HG03135 (cell line): Measurements from ENCODE around the gene PRAC1.
A peak's percentile ranks its signal among the peaks of the same experiment; 100 is the strongest.

Experiments used
- ATAC-seq: cut with Tn5 transposase; IDR thresholded peaks from one replicate; pipeline ENCODE4 v1.9.1; 2021; ENCODE audit warnings: mild to moderate bottlenecking, moderate library complexity; ENCODE audit not compliant: unreplicated experiment

Gene PRAC1

GRCh38 chr17:48715496-48716399 is 6.6 kb downstream of the PRAC1 start:
- ATAC-seq: no peak

DNA sequence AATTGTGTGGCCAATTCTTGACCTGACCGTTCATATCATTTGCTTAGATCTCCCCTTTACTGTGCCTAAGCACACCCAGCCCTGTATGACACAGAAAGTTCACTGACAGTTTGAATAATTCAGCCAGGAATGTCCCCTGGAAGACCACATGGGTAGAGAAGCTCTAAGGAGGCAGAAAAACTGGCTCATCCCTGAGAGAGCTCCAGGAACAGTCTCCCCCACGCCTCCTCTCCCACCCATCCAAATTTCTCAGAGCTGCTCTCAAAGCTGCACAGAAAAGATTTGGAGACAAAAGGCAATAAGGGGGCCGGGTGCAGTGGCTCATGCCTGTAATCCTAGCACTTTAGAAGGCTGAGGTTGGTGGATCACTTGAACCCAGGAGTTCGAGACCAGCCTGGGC is 11.2 kb downstream of the PRAC1 start:
- no peak for ATAC-seq

- ATAC-seq: no peak
Observed at GRCh38 chr17:48704361-48705248, 17.7 kb downstream of the PRAC1 start.

GRCh38 chr17:48701864-48702532 is 20.3 kb downstream of the PRAC1 start:
- no peak for ATAC-seq

GRCh38 chr17:48693178-48693577 is 29.1 kb downstream of the PRAC1 start:
- ATAC-seq: no peak

DNA sequence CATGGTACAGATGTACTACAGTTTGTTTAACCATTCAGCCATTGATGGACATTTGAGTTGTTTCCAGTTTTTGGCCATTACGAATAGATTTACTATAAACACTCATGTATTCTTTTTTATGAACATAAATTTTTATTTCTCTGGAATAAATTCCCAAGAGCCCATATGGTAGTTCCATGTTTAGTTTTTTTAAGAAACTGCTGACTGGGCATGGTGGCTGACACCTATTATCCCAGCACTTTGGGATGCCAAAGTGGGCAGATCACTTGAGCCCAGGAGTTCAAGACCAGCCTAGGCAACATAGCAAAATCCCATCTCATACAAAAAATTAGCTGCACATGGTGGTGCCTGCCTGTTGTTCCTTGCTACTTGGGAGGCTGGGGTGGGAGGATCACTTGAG is 30.3 kb downstream of the PRAC1 start:
- ATAC-seq: no peak

DNA sequence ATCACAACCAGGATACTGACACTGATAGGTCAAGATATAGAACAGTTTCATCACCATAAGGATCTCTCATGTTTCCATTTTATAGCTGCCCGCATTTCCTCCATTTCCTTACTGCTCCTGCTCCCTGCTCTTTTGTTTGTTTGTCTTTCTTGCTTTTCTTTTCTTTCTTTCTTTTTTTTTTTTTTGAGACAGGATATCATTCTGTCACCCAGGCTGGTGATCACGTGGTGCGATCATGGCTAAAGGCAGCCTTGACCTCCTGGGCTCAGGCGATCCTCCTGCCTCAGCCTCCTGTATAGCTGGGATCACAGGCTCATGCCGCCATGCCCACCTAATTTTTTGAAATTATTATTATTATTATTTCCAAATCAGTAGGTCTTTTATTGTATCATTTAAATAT is 31.7 kb downstream of the PRAC1 start:
- no peak for ATAC-seq

DNA sequence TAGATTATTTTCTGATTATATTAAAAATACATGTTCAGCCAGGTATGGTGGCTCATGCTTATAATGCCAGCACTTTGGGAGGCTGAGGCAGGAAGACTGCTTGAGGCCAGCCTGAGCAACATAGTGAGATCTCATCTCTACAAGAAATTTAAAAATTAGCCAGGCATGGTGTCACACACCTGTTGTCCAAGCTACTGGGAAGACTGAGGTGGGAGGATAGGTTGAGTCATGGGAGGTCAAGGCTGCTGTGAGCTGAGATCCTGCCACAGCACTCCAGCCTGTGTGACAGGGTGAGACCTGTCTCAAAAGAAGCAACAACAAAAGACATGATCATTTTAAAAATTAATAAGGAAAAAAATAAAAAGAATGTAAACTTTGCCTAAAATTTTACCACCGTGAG is 40.7 kb downstream of the PRAC1 start:
- no peak for ATAC-seq

- no peak for ATAC-seq
Observed at GRCh38 chr17:48679385-48680096, 42.8 kb downstream of the PRAC1 start.

DNA sequence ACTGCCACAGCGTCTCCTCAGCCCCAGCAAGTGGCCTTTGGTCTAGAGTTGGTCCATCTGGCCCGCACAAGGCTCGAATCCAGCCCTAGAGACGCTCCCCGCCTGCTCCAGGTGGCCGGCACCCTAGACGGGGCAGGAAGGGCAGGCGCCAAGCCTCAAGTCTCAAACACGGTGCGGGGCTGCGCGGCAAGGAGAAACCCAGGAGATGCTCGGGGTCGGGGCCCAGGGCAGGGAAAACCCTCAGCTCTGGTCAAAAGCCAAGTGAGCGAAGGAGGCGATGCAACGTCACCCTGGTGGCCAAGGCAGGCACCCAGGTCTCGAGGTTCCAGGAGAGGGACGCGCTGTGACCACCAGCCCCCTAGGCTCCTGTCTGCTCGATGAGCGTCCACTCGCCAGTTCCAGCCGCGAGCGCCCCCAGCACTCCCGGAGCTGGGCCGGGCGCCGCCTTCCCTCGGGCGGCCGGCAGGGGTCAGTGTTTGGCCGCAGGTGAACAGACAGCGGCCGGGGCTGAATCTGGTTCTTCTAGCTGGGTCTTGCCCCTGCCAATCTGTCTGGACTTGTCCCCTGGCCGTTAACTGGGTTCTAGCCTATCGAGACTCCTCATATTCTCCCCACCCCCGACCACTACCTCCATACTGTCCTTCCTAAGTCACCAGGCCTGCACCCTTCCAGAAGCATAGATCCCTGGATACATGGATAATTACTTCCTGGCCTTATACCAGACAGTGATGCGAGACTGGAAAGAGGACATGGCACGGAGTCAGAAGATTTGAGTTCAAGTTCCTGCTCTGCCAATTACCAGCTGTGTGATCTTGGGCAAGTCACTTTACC is 44.0 kb downstream of the PRAC1 start:
- ATAC-seq: peak; percentile 55

GRCh38 chr17:48676963-48677558 is 45.3 kb downstream of the PRAC1 start:
- ATAC-seq: no peak

DNA sequence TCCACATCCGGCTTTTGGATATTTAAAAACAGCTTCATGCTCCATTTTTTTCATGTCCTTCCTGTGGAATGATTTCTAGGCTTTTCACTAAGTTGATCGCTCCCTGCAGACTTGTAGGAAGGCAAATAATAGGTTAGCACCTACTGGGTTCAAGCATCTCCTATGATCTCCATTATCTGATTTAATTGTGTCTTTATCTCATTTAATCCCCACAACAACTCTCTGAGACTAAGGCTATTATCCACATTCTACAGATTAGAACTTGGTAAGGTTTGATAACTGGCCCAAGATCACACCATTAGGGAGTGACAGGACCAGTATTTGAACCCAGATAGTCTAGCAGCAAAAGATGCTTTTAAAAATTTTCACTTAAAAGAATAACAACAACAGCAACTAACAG is 50.0 kb downstream of the PRAC1 start:
- ATAC-seq: no peak
